HCT116 (cell line): Measurements from ENCODE around the gene RIN3. TPM values are rescaled to one million over a fixed set of nuclear protein-coding genes. Genes with fewer than 3 reads are reported as not detected.

ENCODE experiments used
- ATAC-seq: fragments of 200-7000 bp; cut with Tn5 transposase; 2 replicates; pipeline ENCODE4 v1.9.1; 2020; ENCODE audit warnings: mild to moderate bottlenecking, moderate library complexity
- BruUV-seq: library from RNA; stranded (reverse); fragments of 400-500 nt; replicated peaks from 2 replicates; lab custom pipeline; 2021; lab: Mats Ljungman, UMichigan
- CTCF ChIA-PET: fragments of 300-600 bp; sonication (Branson Sonifier 250); formaldehyde crosslinking; loops from one replicate; lab custom pipeline; 2021; ENCODE audit warnings: antibody characterized with exemption; lab: Charles Lee
- POLR2A ChIA-PET: fragments of 300-600, 350-600 bp; sonication (Branson Sonifier 250); formaldehyde crosslinking; loops from one replicate; lab custom pipeline; 2021; ENCODE audit warnings: antibody characterized with exemption; lab: Charles Lee
- RAD21 ChIA-PET, 2 experiments: fragments of 300-600 bp; sonication (Branson Sonifier 250); formaldehyde crosslinking; loops; one replicate each; lab custom pipeline; 2023; ENCODE audit warnings: low total read pairs in 2 of 2; ENCODE audit not compliant: uncharacterized antibody in 2 of 2, unreplicated experiment in 2 of 2, low non-redundant PET in 1 of 2; lab: Charles Lee
- DNase-seq: peaks from one replicate; pipeline ENCODE4 v3.0.0-alpha.2; 2010; ENCODE audit warnings: low read depth, low spot score
- H2AFZ ChIP-seq: fragments of 200-600 bp; shearing (Covaris generic), sonication (generic); 2 replicates; pipeline ENCODE4 v1.6.1; 2017; ENCODE audit warnings: low read depth, mixed run types, mixed read lengths, antibody characterized with exemption, low read length; ENCODE audit not compliant: poor library complexity, severe bottlenecking
- H3K27ac ChIP-seq: 2 replicates; pipeline ENCODE4 v1.5.1; 2012; ENCODE audit warnings: low read depth, low read length
- H3K27me3 ChIP-seq: fragments of 200-600 bp; sonication (generic); 2 replicates; pipeline ENCODE4 v1.6.1; 2016; ENCODE audit warnings: mixed run types, low read length, mixed read lengths; ENCODE audit not compliant: insufficient read depth
- H3K36me3 ChIP-seq, 2 experiments: fragments of 200-500 bp in 1 of 2; fragments of 200-600 bp in 1 of 2; sonication (Bioruptor generic) in 1 of 2; sonication (generic) in 1 of 2; 2 replicates each; pipeline versions ENCODE4 v1.5.1 to v1.6.1; 2014 to 2016; ENCODE audit warnings: low read length in 2 of 2, inconsistent platforms in 1 of 2, mixed read lengths in 1 of 2, mixed run types in 1 of 2; ENCODE audit not compliant: insufficient read depth in 2 of 2, control insufficient read depth in 1 of 2
- H3K4me1 ChIP-seq, 2 experiments: fragments of 200-600 bp in 1 of 2; sonication (generic) in 1 of 2; 2 replicates each; pipeline versions ENCODE4 v1.5.1 to v1.6.1; 2012 to 2017; ENCODE audit warnings: low read length in 2 of 2, inconsistent platforms in 1 of 2, mild to moderate bottlenecking in 1 of 2, mixed read lengths in 1 of 2, mixed run types in 1 of 2, moderate library complexity in 1 of 2; ENCODE audit not compliant: insufficient read depth in 2 of 2, control insufficient read depth in 1 of 2
- H3K4me2 ChIP-seq: fragments of 200-600 bp; sonication (generic); 2 replicates; pipeline ENCODE4 v1.6.1; 2017; ENCODE audit warnings: mixed run types, low read length, mixed read lengths
- H3K4me3 ChIP-seq, 2 experiments: fragments of 200-600 bp in 1 of 2; sonication (generic) in 1 of 2; replicated peaks in 1 of 2; 2 replicates each; pipeline ENCODE4 v1.5.1; 2011 to 2016; ENCODE audit warnings: low read length in 2 of 2, control low read depth in 1 of 2, low read depth in 1 of 2, mild to moderate bottlenecking in 1 of 2, mixed read lengths in 1 of 2, mixed run types in 1 of 2
- H3K79me2 ChIP-seq: fragments of 200-600 bp; sonication (generic); 2 replicates; pipeline ENCODE4 v1.6.1; 2017; ENCODE audit warnings: mild to moderate bottlenecking, mixed run types, low read length, moderate library complexity, mixed read lengths; ENCODE audit not compliant: insufficient read depth
- H3K9ac ChIP-seq: fragments of 200-600 bp; sonication (generic); 2 replicates; pipeline ENCODE4 v1.6.1; 2016; ENCODE audit warnings: low read length, mixed read lengths
- H3K9me2 ChIP-seq: fragments of 200-600 bp; sonication (generic), shearing (Covaris generic); 2 replicates; pipeline ENCODE4 v1.6.1; 2017; ENCODE audit warnings: mixed run types, mild to moderate bottlenecking, moderate library complexity; ENCODE audit not compliant: insufficient read depth
- H3K9me3 ChIP-seq, 2 experiments: fragments of 200-500 bp in 1 of 2; fragments of 200-600 bp in 1 of 2; sonication (Bioruptor generic) in 1 of 2; sonication (generic) in 1 of 2; 2 replicates each; pipeline ENCODE4 v1.6.1; 2014 to 2017; ENCODE audit warnings: low read length in 2 of 2, mixed read lengths in 2 of 2, inconsistent platforms in 1 of 2, low read depth in 1 of 2, mild to moderate bottlenecking in 1 of 2, mixed run types in 1 of 2, moderate library complexity in 1 of 2; ENCODE audit not compliant: control insufficient read depth in 1 of 2, insufficient read depth in 1 of 2
- H4K20me1 ChIP-seq: fragments of 200-600 bp; sonication (generic), shearing (Covaris generic); 2 replicates; pipeline ENCODE4 v1.6.1; 2017; ENCODE audit warnings: mixed run types, mild to moderate bottlenecking, moderate library complexity; ENCODE audit not compliant: insufficient read depth
- EGR1 ChIP-seq: IDR thresholded peaks from 2 replicates; pipeline ENCODE4 v1.6.1; 2012; ENCODE audit warnings: low read depth
- EZH2 ChIP-seq: fragments of 200-600 bp; sonication (generic); IDR thresholded peaks from 2 replicates; pipeline ENCODE4 v1.6.1; 2017; ENCODE audit warnings: antibody characterized with exemption, mixed run types
- JUND ChIP-seq: IDR thresholded peaks from 2 replicates; pipeline ENCODE4 v1.6.1; 2012
- POLR2A ChIP-seq: IDR thresholded peaks from 2 replicates; pipeline ENCODE4 v1.7.0; 2011; ENCODE audit warnings: borderline replicate concordance; ENCODE audit not compliant: insufficient read depth, insufficient read length; ENCODE audit errors: extremely low read depth
- POLR2AphosphoS5 ChIP-seq: IDR thresholded peaks from 2 replicates; pipeline ENCODE4 v1.6.1; 2011; ENCODE audit warnings: mild to moderate bottlenecking, low read depth, low read length, moderate library complexity
- RAD21 ChIP-seq: IDR thresholded peaks from 2 replicates; pipeline ENCODE4 v1.6.1; 2012; ENCODE audit warnings: low read depth, mild to moderate bottlenecking
- ZFX ChIP-seq: fragments of 450-650 bp; IDR thresholded peaks from 2 replicates; pipeline ENCODE4 v1.6.1; 2017
- ZNF274 ChIP-seq: fragments of 200-500 bp; sonication (Bioruptor generic); IDR thresholded peaks from 2 replicates; pipeline ENCODE4 v1.6.1; 2014; ENCODE audit warnings: mild to moderate bottlenecking, low read depth, low read length, inconsistent platforms
- intact Hi-C: fragments of 100-400 bp; cut with micrococcal nuclease; formaldehyde crosslinking; loops from 2 replicates; pipeline ENCODE4 v1.10.0; 2022
- total RNA-seq: library from RNA; stranded (reverse); gene quantifications from one replicate; pipeline ENCODE4 v1.2.1, GENCODE V29; 2021; ENCODE audit not compliant: unreplicated experiment
- TF ChIP-seq, protein P1 (sequence below), 3 experiments: fragments of 200-600 bp in 1 of 3; sonication (generic) in 1 of 3; IDR thresholded peaks in 2 of 3; conservative IDR thresholded peaks in 1 of 3; 2 replicates each; pipeline ENCODE4 v1.5.1; 2012 to 2017; ENCODE audit warnings: low read depth in 2 of 3, low read length in 2 of 3, antibody characterized with exemption in 1 of 3, borderline replicate concordance in 1 of 3, control low read depth in 1 of 3, mild to moderate bottlenecking in 1 of 3, mixed read lengths in 1 of 3, mixed run types in 1 of 3, moderate library complexity in 1 of 3; ENCODE audit not compliant: insufficient read depth in 1 of 3
- TF ChIP-seq, protein P2 (sequence below): IDR thresholded peaks from 2 replicates; pipeline ENCODE4 v1.6.1; 2012

The RIN3 gene
- total RNA-seq, 1 experiment from 2014 or later: 22.2 TPM

DNA sequence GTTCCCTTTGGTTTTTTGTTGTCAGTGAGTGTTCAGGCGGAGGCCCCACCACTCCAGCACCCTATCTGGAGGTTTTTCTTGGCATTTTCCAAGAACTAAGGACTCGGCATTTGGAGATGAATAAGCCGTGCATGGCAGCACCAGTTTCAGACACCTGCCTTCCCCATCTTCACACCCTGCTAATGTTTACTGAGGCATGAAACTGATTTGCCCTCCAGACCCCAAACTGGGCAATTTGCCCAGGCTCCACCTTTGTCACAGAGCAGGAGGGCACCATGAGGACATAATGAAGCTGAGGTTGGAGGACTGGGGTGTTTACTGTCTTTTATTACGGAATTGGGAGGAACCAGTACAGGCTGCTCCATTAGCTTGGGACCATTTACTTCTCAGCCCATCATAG is 121.5 kb downstream of the RIN3 start:
- ATAC-seq: no peak
- Histone ChIP-seq H3K79me2 (no peaks in the 10 kb centered on the region), H3K4me3 (no peak overlapping the region), H3K4me2 (no peak overlapping the region), H2AFZ (no peak overlapping the region), H3K27ac (no peak overlapping the region), H3K9me2 (no peaks in the 10 kb centered on the region), H3K36me3 (no peaks in the 10 kb centered on the region), H3K4me1 (peaks cover 0 to 25% of the 10 kb centered on the region in 2 experiments; a peak in 3 of 4 replicates), H3K9me3 (no peaks in the 10 kb centered on the region), H3K9ac (no peak overlapping the region), H4K20me1 (no peaks in the 10 kb centered on the region), H3K27me3 (no peaks in the 10 kb centered on the region)
- intact Hi-C loops: no loop called here
- RAD21 ChIA-PET: no interaction called here
- no peak for TF ChIP-seq JUND
- no peak for TF ChIP-seq POLR2AphosphoS5
- TF ChIP-seq ZFX: no peak
- TF ChIP-seq ZNF274: no peak
- TF ChIP-seq, protein P1, sequence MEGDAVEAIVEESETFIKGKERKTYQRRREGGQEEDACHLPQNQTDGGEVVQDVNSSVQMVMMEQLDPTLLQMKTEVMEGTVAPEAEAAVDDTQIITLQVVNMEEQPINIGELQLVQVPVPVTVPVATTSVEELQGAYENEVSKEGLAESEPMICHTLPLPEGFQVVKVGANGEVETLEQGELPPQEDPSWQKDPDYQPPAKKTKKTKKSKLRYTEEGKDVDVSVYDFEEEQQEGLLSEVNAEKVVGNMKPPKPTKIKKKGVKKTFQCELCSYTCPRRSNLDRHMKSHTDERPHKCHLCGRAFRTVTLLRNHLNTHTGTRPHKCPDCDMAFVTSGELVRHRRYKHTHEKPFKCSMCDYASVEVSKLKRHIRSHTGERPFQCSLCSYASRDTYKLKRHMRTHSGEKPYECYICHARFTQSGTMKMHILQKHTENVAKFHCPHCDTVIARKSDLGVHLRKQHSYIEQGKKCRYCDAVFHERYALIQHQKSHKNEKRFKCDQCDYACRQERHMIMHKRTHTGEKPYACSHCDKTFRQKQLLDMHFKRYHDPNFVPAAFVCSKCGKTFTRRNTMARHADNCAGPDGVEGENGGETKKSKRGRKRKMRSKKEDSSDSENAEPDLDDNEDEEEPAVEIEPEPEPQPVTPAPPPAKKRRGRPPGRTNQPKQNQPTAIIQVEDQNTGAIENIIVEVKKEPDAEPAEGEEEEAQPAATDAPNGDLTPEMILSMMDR (IDR thresholded peaks at IDR 0.05 in 2 of 3, conservative IDR thresholded peaks at IDR 0.05 in 1 of 3; ENCODE audit: borderline replicate concordance in 1 of 3, insufficient read depth in 1 of 3, low read depth in 2 of 3, low read length in 2 of 3): no peak
- no peak for TF ChIP-seq EGR1
- no peak for TF ChIP-seq POLR2A
- TF ChIP-seq, protein P2, sequence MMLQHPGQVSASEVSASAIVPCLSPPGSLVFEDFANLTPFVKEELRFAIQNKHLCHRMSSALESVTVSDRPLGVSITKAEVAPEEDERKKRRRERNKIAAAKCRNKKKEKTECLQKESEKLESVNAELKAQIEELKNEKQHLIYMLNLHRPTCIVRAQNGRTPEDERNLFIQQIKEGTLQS: no peak
- no peak for TF ChIP-seq RAD21
- no peak for TF ChIP-seq EZH2
- DNase-seq: no peak
- BruUV-seq: no TSS peak
- POLR2A ChIA-PET: no interaction called here
- CTCF ChIA-PET: no interaction called here
